H1 (cell line): ENCODE results near the gene PAAF1. TPM values are rescaled to one million over a fixed set of nuclear protein-coding genes. Genes with fewer than 3 reads are reported as not detected.

Experiments used
- HDAC6 ChIP-seq: IDR thresholded peaks from one replicate; pipeline ENCODE4 v1.7.1; 2012; ENCODE audit warnings: low read depth, mild to moderate bottlenecking, inconsistent platforms, low read length, moderate library complexity
- polyA plus RNA-seq, 7 experiments: library from polyadenylated mRNA; depleted of rRNA in 3 of 7; stranded (reverse) in 5 of 7; unstranded in 2 of 7; fragments of >200 nt in 5 of 7; fragments of 200-250 nt in 2 of 7; gene quantifications; 1 replicate in 5 of 7; 2 replicates in 1 of 7; 4 replicates in 1 of 7; pipeline versions ENCODE4 v1.2.1 to v1.2.3, GENCODE V29; 2011 to 2013; ENCODE audit warnings: missing spikeins in 2 of 7, mixed read lengths in 2 of 7
- total RNA-seq: library from RNA; stranded (reverse); fragmentation: NEBNext Ultra II Directional; extraction: Animal tissue kit (Norgen Biotek cat#: 25700); gene quantifications from 2 replicates; pipeline ENCODE4 v1.2.1, GENCODE V29; 2021

The PAAF1 gene
- total and polyA plus RNA-seq, 2 of the 8 experiments (the other 6 are each of a cell fraction or from before 2014, with no cell fraction given) = 24.4 to 28.8 TPM

DNA sequence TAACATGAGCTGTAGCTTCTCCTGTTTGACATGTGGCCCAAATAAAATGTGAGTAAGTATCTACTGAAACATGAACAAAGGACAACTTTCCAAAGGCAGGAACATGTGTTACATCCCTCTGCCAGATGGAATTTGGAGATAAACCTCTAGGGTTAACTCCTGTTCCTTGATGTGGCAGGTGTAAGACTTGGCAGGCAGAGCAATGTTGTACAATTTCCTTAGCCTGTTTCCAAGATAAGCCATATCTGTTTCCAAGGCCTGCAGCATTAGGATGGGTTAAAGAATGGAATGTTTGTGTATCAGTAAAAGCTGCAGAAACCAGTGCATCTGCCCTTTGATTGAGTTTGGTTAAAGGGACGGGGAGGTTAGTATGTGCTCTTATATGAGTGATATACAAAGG, 65.2 kb downstream of the PAAF1 start (continued):
- no peak for TF ChIP-seq HDAC6
